Cardiac fibroblast (primary cell): ENCODE measurements around the gene HHATL.
A peak's percentile ranks its signal among the peaks of the same experiment; 100 is the strongest.

Experiments
- DNase-seq, 2 donors: peaks; one replicate each; pipeline versions ENCODE4 v3.0.0 to v3.0.0-alpha.2; 2010; ENCODE audit warnings: low read depth in 2 of 2
- H3K4me3 ChIP-seq, 2 donors: replicated peaks in 1 of 2; 1 replicate in 1 of 2; 2 replicates in 1 of 2; pipeline ENCODE4 v1.5.1; 2011; ENCODE audit warnings: low read depth in 2 of 2, low read length in 2 of 2, mild to moderate bottlenecking in 2 of 2, moderate library complexity in 1 of 2
- TF ChIP-seq, protein P1 (sequence below): IDR thresholded peaks from one replicate; pipeline ENCODE4 v1.5.1; 2011; ENCODE audit warnings: low read depth, mild to moderate bottlenecking, low read length, inconsistent platforms

HHATL gene

DNA sequence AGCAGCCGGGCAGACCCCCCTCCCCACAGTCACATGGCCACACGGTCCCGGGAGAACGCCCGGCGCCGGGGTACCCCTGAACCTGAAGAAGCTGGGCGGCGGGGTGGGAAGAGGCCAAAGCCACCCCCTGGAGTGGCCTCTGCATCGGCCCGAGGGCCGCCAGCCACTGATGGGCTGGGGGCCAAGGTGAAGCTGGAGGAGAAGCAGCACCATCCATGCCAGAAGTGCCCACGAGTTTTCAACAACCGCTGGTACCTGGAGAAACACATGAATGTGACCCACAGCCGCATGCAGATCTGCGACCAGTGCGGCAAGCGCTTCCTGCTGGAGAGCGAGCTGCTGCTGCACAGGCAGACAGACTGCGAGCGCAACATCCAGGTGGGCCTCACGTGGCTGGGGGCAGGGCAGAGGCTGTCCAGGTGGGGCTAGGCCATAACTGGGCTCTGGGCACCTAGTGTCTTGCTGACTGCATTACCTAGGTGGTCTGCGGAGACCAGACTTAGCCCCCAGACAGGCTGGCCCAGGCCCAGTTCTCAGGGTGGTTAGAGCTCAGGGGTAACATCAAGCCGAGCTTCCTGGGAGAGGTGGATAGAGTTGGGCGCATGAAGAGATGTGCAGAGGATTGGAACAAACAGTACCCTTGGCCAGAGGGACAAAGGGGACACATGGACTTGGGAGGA is 43.0 kb downstream of the HHATL start:
- TF ChIP-seq, protein P1, sequence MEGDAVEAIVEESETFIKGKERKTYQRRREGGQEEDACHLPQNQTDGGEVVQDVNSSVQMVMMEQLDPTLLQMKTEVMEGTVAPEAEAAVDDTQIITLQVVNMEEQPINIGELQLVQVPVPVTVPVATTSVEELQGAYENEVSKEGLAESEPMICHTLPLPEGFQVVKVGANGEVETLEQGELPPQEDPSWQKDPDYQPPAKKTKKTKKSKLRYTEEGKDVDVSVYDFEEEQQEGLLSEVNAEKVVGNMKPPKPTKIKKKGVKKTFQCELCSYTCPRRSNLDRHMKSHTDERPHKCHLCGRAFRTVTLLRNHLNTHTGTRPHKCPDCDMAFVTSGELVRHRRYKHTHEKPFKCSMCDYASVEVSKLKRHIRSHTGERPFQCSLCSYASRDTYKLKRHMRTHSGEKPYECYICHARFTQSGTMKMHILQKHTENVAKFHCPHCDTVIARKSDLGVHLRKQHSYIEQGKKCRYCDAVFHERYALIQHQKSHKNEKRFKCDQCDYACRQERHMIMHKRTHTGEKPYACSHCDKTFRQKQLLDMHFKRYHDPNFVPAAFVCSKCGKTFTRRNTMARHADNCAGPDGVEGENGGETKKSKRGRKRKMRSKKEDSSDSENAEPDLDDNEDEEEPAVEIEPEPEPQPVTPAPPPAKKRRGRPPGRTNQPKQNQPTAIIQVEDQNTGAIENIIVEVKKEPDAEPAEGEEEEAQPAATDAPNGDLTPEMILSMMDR: no peak
- DNase-seq: no peak
- no peak overlapping the region for H3K4me3 ChIP-seq

DNA sequence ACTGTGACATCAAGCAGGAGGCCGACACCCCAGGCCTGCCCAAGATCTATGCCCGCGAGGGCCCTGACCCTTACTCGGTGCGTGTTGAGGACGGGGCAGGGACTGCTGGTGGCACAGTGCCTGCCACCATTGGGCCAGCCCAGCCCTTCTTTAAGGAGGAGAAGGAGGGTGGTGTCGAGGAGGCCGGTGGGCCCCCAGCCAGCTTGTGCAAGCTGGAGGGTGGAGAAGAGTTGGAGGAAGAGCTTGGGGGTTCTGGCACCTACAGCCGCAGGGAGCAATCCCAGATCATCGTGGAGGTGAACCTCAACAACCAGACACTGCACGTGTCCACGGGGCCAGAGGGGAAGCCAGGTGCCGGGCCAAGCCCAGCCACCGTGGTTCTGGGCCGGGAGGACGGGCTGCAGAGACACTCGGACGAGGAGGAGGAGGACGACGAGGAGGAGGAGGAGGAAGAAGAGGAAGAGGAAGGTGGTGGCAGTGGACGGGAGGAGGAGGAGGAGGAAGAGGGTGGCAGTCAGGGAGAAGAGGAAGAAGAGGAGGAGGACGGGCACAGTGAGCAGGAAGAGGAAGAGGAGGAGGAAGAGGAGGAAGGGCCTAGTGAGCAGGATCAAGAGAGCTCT is 43.7 kb downstream of the HHATL start:
- TF ChIP-seq, protein P1: no peak
- DNase-seq: no peak
- no peak overlapping the region for H3K4me3 ChIP-seq

DNA sequence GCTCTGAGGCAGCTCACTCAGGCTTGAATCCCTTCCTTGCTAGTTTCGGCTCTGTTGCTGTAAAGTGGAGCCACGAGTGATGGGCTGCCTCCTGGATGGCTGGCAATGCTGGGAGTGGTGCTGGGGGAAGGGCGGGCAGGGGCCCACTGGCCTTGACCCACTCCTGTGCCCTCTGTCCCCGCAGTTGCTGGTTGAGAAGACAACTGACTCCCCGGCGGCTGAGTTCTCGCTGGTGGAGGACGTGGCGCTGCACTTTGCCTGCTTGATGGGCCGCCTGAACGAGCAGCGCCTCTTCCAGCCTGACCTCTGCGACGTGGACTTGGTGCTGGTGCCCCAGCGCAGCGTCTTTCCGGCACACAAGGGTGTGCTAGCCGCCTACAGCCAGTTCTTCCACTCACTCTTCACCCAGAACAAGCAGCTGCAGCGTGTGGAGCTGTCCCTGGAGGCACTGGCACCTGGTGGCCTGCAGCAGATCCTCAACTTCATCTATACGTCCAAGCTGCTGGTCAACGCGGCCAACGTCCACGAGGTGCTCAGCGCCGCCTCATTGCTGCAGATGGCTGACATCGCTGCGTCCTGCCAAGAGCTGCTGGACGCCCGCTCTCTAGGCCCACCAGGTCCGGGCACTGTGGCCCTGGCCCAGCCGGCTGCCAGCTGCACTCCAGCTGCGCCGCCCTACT is 44.4 kb downstream of the HHATL start:
- TF ChIP-seq, protein P1: no peak
- no peak for DNase-seq
- H3K4me3 ChIP-seq: no peak overlapping the region

DNA sequence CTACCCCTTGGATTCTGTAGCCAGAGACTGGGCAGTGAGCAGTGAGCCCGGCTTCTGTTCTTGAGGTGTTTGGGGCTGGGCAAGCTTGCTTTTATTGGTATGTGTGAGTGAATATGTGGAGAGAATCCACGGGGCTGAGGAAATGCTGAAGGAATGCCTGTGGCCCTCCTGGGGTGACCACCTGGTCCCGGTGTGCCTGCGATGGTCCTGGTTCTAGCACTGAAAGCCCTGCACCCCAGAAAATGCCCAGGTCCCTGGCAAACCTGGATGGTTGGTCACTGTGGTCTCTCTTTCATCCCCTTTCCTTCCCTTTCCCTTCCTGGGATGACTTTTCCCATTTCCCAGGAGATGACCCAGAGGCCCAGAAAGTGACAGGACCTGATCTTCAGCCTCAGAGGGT is 44.9 kb downstream of the HHATL start:
- DNase-seq: no peak
- TF ChIP-seq, protein P1: no peak
- H3K4me3 ChIP-seq: no peak overlapping the region

DNA sequence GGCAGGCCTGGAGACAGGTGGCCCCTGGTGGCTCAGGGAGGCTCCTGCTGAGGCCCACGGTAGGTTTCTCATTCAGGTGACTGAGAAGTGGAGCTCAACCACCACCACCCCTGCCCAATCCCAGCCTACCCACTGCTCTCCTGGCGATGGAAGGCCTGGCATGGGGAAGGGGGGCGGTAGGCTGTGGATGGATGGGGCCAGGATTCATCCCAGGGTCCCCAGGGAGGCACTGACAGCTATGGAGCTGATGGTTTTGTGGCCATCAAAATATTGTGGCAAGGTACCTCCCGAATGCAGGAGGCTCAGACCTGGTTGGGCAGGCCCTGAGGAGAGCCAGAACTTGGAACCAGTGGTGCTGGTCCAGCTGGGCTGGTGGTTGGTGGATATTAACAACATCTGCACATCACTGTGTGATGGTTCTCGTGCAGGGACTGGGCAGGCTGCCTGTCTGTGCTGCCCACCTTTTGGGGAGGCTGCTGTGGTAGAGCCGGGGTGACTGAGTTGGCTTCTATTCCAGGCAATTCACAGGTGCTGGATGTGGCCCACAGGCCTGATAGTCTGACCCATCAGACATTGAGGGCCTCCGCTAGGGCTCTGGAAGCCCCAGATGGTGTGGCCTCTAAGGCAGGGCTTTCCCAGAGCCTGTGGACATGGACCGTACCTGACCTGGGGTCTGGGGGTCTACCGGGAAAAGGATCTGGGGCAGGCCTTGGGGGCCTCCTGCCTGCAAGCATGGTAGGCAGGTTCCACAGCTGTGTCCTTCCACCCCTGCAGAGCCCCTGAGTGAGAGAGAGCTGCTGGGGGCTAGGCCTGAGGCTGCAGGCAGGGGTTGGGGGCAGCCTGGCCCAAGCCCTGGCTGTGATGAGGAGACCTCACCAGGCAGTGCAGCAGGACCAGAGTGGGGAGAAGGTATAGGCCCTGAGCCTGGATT is 45.7 kb downstream of the HHATL start:
- no peak for DNase-seq
- H3K4me3 ChIP-seq: no peak overlapping the region
- TF ChIP-seq, protein P1: no peak

DNA sequence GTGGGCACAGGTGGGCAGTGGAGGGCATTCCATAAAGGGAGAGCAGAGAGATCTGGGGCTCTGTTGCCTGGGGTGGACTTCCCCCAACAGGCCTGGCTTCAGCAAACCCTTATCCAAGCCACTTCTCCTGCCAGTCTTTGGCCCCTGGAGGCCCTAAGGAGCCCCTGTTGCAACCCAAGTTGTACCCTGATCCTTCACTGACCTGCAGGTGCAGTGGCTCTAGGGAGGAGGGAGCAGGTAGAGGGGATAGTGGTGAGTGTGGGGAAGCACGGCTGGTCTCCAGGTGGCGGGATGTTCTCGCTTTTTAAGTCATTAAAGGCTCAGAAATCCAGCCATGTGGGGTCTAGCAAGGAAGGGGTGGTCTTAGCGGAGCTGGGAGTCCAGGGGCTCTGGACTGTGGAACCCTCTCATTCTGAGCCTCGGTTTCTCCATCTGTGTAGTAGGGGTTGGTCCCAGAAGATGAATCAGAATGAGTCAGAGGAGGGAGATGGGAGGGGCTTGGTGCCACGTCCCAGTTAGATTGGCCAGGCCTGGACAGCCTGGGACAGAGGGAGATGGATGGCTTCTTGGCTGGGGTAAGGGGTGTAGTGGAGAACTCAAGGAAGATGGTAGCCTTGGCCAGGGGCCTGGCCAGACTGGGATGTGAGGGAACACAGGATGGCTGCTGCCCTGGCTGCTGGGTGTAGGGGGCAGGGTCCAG is 46.5 kb downstream of the HHATL start:
- H3K4me3 ChIP-seq: peak overlapping the region; percentile 74 to 84
- peak in 1 of 2 donors; percentile 64 for DNase-seq
- TF ChIP-seq, protein P1: no peak
